Glutamatergic neuron (in vitro differentiated cells): ENCODE measurements around the gene PLA2G2F. TPM values are rescaled to one million over a fixed set of nuclear protein-coding genes. Genes with fewer than 3 reads are reported as not detected.
"Not testable (repeated sequence)": the region's sequence is repeated elsewhere in the genome, so short reads cannot be mapped to it uniquely, and the experiment has no call there.

Experiments used
- DNase-seq: peaks from one replicate; pipeline ENCODE4 v3.0.0; 2022
- H3K27ac Mint-ChIP-seq: one replicate; pipeline ENCODE4 v1.8.0; 2020; ENCODE audit warnings: mild to moderate bottlenecking, mixed read lengths, inconsistent platforms; ENCODE audit not compliant: unreplicated experiment
- H3K27me3 Mint-ChIP-seq: one replicate; pipeline ENCODE4 v1.8.0; 2020; ENCODE audit warnings: mild to moderate bottlenecking, moderate library complexity, mixed read lengths, inconsistent platforms; ENCODE audit not compliant: unreplicated experiment
- H3K36me3 Mint-ChIP-seq: one replicate; pipeline ENCODE4 v1.8.0; 2020; ENCODE audit warnings: mild to moderate bottlenecking, mixed read lengths, inconsistent platforms; ENCODE audit not compliant: unreplicated experiment
- H3K4me1 Mint-ChIP-seq: one replicate; pipeline ENCODE4 v1.8.0; 2020; ENCODE audit warnings: mild to moderate bottlenecking, low read depth, mixed read lengths, inconsistent platforms; ENCODE audit not compliant: unreplicated experiment
- H3K4me3 Mint-ChIP-seq: one replicate; pipeline ENCODE4 v1.8.0; 2020; ENCODE audit warnings: mild to moderate bottlenecking, mixed read lengths, inconsistent platforms; ENCODE audit not compliant: unreplicated experiment
- H3K9me3 Mint-ChIP-seq: one replicate; pipeline ENCODE4 v1.8.0; 2020; ENCODE audit warnings: mild to moderate bottlenecking, moderate library complexity, mixed read lengths, inconsistent platforms; ENCODE audit not compliant: unreplicated experiment
- CTCF ChIP-seq: fragments of 200-600 bp; sonication (generic); IDR thresholded peaks from one replicate; pipeline ENCODE4 v1.5.0; 2021; ENCODE audit not compliant: partially characterized antibody, unreplicated experiment
- total RNA-seq: library from RNA; stranded (reverse); fragmentation: NEBNext Ultra II Directional; extraction: Animal tissue kit (Norgen Biotek cat#: 25700); gene quantifications from one replicate; pipeline ENCODE4 v1.2.1, GENCODE V29; 2021; ENCODE audit not compliant: unreplicated experiment

Gene PLA2G2F
- total RNA-seq, 1 donor from 2014 or later: not detected

- peaks cover 4% of the 10 kb centered on the region for H3K9me3 Mint-ChIP-seq
- H3K27me3 Mint-ChIP-seq: no peaks in the 10 kb centered on the region
- no peak for TF ChIP-seq CTCF
- no peak overlapping the region for H3K27ac Mint-ChIP-seq
- no peak overlapping the region for H3K4me3 Mint-ChIP-seq
- no peaks in the 10 kb centered on the region for H3K4me1 Mint-ChIP-seq
- DNase-seq: no peak
- no peaks in the 10 kb centered on the region for H3K36me3 Mint-ChIP-seq
Measured at GRCh38 chr1:20126806-20127440, 12.2 kb upstream of the PLA2G2F start.

GRCh38 chr1:20130518-20130917 is 8.6 kb upstream of the PLA2G2F start:
- H3K9me3 Mint-ChIP-seq, H3K4me3 Mint-ChIP-seq, H3K36me3 Mint-ChIP-seq, DNase-seq, H3K27me3 Mint-ChIP-seq, H3K4me1 Mint-ChIP-seq, H3K27ac Mint-ChIP-seq: not testable (repeated sequence)

GRCh38 chr1:20134995-20135394 is 4.1 kb upstream of the PLA2G2F start:
- H3K9me3 Mint-ChIP-seq: peaks cover 4% of the 10 kb centered on the region
- H3K4me1 Mint-ChIP-seq: no peaks in the 10 kb centered on the region
- H3K36me3 Mint-ChIP-seq: no peaks in the 10 kb centered on the region
- TF ChIP-seq CTCF: no peak
- no peaks in the 10 kb centered on the region for H3K27me3 Mint-ChIP-seq
- H3K4me3 Mint-ChIP-seq: no peak overlapping the region
- no peak overlapping the region for H3K27ac Mint-ChIP-seq
- no peak for DNase-seq

- no peak for DNase-seq
- Mint-ChIP-seq H3K9me3 (peaks cover 3% of the 10 kb centered on the region), H3K4me1 (no peaks in the 10 kb centered on the region), H3K27me3 (peaks cover 4% of the 10 kb centered on the region), H3K27ac (no peak overlapping the region), H3K4me3 (no peak overlapping the region), H3K36me3 (no peaks in the 10 kb centered on the region)
- TF ChIP-seq CTCF: no peak
Measured at GRCh38 chr1:20136249-20136648, 2.9 kb upstream of the PLA2G2F start.

- no peaks in the 10 kb centered on the region for H3K36me3 Mint-ChIP-seq
- H3K4me3 Mint-ChIP-seq: no peak overlapping the region
- peaks cover 4% of the 10 kb centered on the region for H3K27me3 Mint-ChIP-seq
- H3K4me1 Mint-ChIP-seq: no peaks in the 10 kb centered on the region
- no peak overlapping the region for H3K27ac Mint-ChIP-seq
- TF ChIP-seq CTCF: no peak
- peaks cover 2% of the 10 kb centered on the region for H3K9me3 Mint-ChIP-seq
- no peak for DNase-seq
Measured at GRCh38 chr1:20137055-20137454, 2.1 kb upstream of the PLA2G2F start.
